Stimulated activated CD8-positive, alpha-beta memory T cell treated with anti-CD3 and anti-CD28 coated beads, Interleukin-7, amount 100 ng/mL, for 4 hours (primary cell): Measurements from ENCODE around the gene SV2C.

ENCODE experiments used
- DNase-seq, 2 donors: peaks; one replicate each; pipeline ENCODE4 v3.0.0-alpha.2; 2020; ENCODE audit warnings: low read depth in 2 of 2

SV2C gene

GRCh38 chr5:76104027-76104426 is 20.8 kb downstream of the SV2C start:
- DNase-seq = no peak

- DNase-seq = no peak
Observed at GRCh38 chr5:76106149-76106548, 23.0 kb downstream of the SV2C start.

GRCh38 chr5:76111477-76112174 is 28.4 kb downstream of the SV2C start:
- no peak for DNase-seq

- no peak for DNase-seq
Observed at GRCh38 chr5:76113103-76113502, 29.9 kb downstream of the SV2C start.

- DNase-seq = no peak
Observed at GRCh38 chr5:76114179-76114851, 31.1 kb downstream of the SV2C start.

GRCh38 chr5:76125346-76125745 is 42.2 kb downstream of the SV2C start:
- DNase-seq = no peak

- DNase-seq = no peak
Observed at GRCh38 chr5:76125888-76126287, 42.7 kb downstream of the SV2C start.

- no peak for DNase-seq
Observed at GRCh38 chr5:76134003-76134402, 50.8 kb downstream of the SV2C start.

GRCh38 chr5:76134646-76135045 is 51.5 kb downstream of the SV2C start:
- no peak for DNase-seq

- DNase-seq = no peak
Observed at GRCh38 chr5:76137887-76138542, 54.8 kb downstream of the SV2C start.

GRCh38 chr5:76143884-76144283 is 60.7 kb downstream of the SV2C start:
- no peak for DNase-seq

GRCh38 chr5:76144513-76145274 is 61.5 kb downstream of the SV2C start:
- DNase-seq = no peak

GRCh38 chr5:76145945-76146344 is 62.8 kb downstream of the SV2C start:
- no peak for DNase-seq

- DNase-seq = no peak
Observed at GRCh38 chr5:76149636-76150035, 66.5 kb downstream of the SV2C start.

- no peak for DNase-seq
Observed at GRCh38 chr5:76152161-76152560, 69.0 kb downstream of the SV2C start.

- DNase-seq = no peak
Observed at GRCh38 chr5:76152700-76153099, 69.5 kb downstream of the SV2C start.

GRCh38 chr5:76153271-76153670 is 70.1 kb downstream of the SV2C start:
- DNase-seq = no peak

- no peak for DNase-seq
Observed at GRCh38 chr5:76154009-76154690, 71.0 kb downstream of the SV2C start.

GRCh38 chr5:76155536-76155935 is 72.4 kb downstream of the SV2C start:
- no peak for DNase-seq

- DNase-seq = no peak
Observed at GRCh38 chr5:76162335-76162734, 79.2 kb downstream of the SV2C start.

- DNase-seq = no peak
Observed at GRCh38 chr5:76163111-76163628, 80.0 kb downstream of the SV2C start.
